ENCODE results near the gene EML6.

The EML6 gene

GRCh38 chr2:54909001-54909400 is 185.5 kb downstream of the EML6 start:
- H3K4me3 ChIP-seq (ENCODE audit: low read depth, low read length) = no peak overlapping the region
- DNase-seq (ENCODE audit: low read depth) = no peak
- TF ChIP-seq POLR2A (IDR thresholded peaks at IDR 0.05; ENCODE audit: extremely low read depth, insufficient read length) = no peak
- no peak for TF ChIP-seq CTCF (IDR thresholded peaks at IDR 0.05; ENCODE audit: low read depth, low read length)
- TF ChIP-seq MAX (IDR thresholded peaks at IDR 0.05; ENCODE audit: low read depth, low read length) = no peak
- TF ChIP-seq MYC (IDR thresholded peaks at IDR 0.05; ENCODE audit: low read depth, low read length) = no peak

DNA sequence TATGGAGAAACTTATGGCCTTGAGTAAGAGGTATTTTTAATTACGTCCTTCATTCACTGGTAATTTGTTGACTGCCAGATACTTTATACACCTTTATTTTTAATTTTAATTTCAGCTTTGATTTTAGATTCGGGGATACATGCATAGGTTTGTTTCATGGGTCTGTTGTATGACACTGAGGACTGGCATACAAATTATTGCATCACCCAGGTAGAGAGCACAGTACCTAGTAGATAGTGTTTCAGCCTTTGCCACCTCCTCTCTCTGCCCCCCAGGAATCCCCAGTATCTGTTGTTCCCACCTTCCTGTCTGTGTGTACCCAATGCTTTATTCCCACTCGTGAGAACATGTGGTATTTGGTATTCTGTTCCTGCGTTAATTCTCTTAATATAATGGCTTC is 188.8 kb downstream of the EML6 start:
- no peak for TF ChIP-seq MYC (IDR thresholded peaks at IDR 0.05; ENCODE audit: low read depth, low read length)
- TF ChIP-seq CTCF (IDR thresholded peaks at IDR 0.05; ENCODE audit: low read depth, low read length) = no peak
- TF ChIP-seq POLR2A (IDR thresholded peaks at IDR 0.05; ENCODE audit: extremely low read depth, insufficient read length) = no peak
- TF ChIP-seq MAX (IDR thresholded peaks at IDR 0.05; ENCODE audit: low read depth, low read length) = no peak

GRCh38 chr2:54912893-54913292 is 189.4 kb downstream of the EML6 start:
- no peak for DNase-seq (ENCODE audit: low read depth)
- H3K4me3 ChIP-seq (ENCODE audit: low read depth, low read length) = no peak overlapping the region
- TF ChIP-seq CTCF (IDR thresholded peaks at IDR 0.05; ENCODE audit: low read depth, low read length) (no peak), POLR2A (IDR thresholded peaks at IDR 0.05; ENCODE audit: extremely low read depth, insufficient read length) (no peak), MAX (IDR thresholded peaks at IDR 0.05; ENCODE audit: low read depth, low read length) (no peak), MYC (IDR thresholded peaks at IDR 0.05; ENCODE audit: low read depth, low read length) (no peak)

More for the DNA sequence above, 188.8 kb downstream of the EML6 start:
- H3K4me3 ChIP-seq (ENCODE audit: low read depth, low read length) = no peak overlapping the region
- DNase-seq (ENCODE audit: low read depth) = no peak

DNA sequence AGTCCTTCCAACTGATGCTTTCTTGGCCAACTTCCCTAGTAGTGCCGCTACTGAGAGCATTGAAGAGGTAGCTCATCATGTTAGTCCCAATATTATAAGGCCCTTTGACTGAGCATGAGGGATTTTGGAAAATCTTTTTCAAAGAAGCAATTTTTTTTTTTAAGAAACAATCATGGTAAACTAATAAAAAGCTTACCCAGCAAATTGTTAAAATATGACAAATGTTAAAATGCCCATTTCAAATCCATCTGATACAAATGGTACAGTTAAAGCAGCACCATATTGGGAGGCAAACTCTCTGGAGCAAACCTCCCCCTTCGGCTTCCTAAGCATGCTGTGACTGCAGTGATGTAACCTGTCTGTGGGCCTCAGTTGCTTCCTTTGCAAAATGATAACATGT is 191.2 kb downstream of the EML6 start:
- H3K4me3 ChIP-seq (ENCODE audit: low read depth, low read length) = no peak overlapping the region
- no peak for DNase-seq (ENCODE audit: low read depth)
- TF ChIP-seq CTCF (IDR thresholded peaks at IDR 0.05; ENCODE audit: low read depth, low read length) (no peak), MYC (IDR thresholded peaks at IDR 0.05; ENCODE audit: low read depth, low read length) (no peak), POLR2A (IDR thresholded peaks at IDR 0.05; ENCODE audit: extremely low read depth, insufficient read length) (no peak)

DNA sequence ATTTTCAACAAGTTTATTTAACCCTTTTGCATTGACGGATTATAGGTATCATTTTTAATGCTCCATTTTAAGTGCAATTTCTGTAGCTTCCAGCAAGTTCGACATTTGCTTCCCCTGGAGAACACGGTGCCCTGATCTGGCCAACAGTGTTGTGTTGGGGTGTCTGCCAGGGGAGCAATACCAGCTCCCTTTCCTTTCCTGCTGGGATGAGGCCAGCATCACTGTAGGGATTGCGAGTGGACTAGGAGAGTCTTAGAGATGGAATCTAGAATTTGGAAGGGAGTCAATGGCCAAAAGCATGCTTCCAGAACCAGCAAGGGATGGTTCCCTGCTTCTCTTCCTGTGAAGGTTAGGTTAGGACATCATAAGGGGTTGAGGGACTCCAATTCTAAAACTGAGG is 191.6 kb downstream of the EML6 start:
- TF ChIP-seq MYC (IDR thresholded peaks at IDR 0.05; ENCODE audit: low read depth, low read length) = no peak
- no peak overlapping the region for H3K4me3 ChIP-seq (ENCODE audit: low read depth, low read length)
- DNase-seq (ENCODE audit: low read depth) = no peak

DNA sequence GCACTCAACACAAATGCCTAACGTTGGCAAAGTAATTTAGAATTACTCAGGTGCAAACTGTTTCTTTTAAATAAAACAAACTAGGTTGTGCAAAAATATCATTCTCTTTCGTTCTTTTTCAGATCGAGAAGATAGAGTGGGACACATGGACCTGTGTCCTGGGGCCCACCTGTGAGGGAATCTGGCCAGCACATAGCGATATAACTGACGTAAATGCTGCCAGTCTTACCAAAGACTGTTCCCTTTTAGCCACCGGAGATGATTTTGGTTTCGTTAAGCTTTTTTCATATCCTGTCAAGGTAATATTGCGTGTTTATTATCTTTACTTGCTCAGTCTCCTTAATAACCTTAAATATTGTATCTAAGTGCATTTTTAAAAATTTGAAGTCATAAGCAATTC is 193.2 kb downstream of the EML6 start:
- no peak for DNase-seq (ENCODE audit: low read depth)
- no peak for TF ChIP-seq CTCF (IDR thresholded peaks at IDR 0.05; ENCODE audit: low read depth, low read length)
- TF ChIP-seq MYC (IDR thresholded peaks at IDR 0.05; ENCODE audit: low read depth, low read length) = no peak
- H3K4me3 ChIP-seq (ENCODE audit: low read depth, low read length) = no peak overlapping the region
